Hematopoietic multipotent progenitor cell treated with erythropoietin and hydrocortisone succinate and interleukin-3 and kit ligand, for 6 days (in vitro differentiated cells): ENCODE data around the gene GRM7.

Experiments
- DNase-seq: peaks from one replicate; pipeline ENCODE4 v3.0.0-alpha.2; 2015

GRM7 gene

GRCh38 chr3:7160689-7161088, 299.8 kb downstream of the GRM7 start:
- DNase-seq, result no peak

GRCh38 chr3:7166460-7166859, 305.5 kb downstream of the GRM7 start:
- no peak for DNase-seq

- no peak for DNase-seq
Observed at GRCh38 chr3:7171493-7171892, 310.6 kb downstream of the GRM7 start.

DNA sequence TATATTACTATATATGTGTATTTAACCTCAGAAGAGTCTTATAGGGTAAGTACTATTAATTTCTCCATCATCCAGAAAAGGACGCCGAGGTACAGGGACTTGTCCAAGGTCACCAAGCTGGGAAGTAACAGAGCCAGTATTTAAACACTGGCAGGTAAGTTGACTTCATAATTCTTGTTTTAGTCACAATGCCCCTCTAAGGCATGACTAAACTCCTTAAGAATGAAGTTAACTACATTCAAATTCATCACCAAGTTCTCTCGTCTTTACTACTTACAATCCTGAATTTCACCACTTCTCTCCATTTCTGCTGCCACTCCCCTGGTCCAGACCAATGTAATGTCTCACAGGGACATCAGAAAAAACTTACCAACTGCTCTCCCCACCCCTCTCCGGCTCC, 312.1 kb downstream of the GRM7 start:
- no peak for DNase-seq

GRCh38 chr3:7188551-7188950, 327.6 kb downstream of the GRM7 start:
- DNase-seq, result no peak

GRCh38 chr3:7190095-7190494, 329.2 kb downstream of the GRM7 start:
- DNase-seq, result no peak

DNA sequence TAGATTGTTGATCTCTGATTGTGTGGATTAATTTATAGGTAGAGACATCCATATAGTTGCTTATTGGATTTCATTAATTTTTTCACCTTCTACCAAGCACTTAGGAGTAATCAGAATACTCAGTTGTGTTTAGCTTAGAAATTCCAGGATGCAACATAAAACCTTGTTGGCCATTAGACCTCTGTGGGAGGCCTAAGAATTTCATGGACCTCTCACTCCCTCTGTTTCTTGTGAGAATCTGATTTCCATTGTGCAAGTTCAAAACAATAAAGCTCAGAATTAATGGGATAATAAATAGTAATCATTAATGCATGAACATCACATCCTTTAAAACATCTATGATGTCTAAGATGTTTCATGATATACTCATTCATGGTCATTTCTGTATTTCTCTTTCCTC, 332.4 kb downstream of the GRM7 start:
- no peak for DNase-seq

DNA sequence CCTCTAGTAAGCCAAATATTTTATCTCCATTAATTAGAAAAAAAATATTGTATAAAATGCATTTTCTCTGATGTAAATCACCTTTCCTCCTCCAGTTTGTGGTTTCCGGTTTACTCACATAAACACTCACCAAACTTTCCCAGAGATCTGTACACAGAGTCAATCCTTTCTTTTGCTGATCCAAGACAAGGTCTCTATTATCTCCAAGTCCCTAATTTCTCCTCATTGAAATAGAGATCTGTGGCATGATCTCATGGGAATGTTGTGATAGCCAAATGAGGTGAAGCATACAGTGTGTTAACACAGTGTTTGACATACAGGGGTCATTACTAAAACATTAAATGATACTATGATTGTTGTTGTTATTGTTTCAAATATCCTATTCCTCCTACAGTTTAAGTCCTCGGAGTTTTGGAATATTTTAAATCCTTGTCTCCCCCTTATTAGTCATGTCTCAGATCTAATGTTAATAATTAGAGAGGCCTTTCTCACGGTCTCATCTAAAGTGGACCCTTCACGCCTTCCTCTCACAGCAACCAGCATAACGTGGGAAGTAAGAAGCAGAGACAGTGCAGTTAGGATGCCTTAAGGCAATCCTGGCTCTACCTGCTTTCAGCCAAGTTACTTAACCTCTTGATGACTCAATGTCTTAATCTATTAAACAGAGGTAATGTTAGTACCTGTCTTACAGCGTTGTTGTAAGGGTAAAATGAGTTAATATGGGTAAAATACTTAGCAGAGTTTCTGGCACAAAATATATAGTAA, 333.3 kb downstream of the GRM7 start:
- DNase-seq, result no peak

GRCh38 chr3:7195934-7196333, 335.0 kb downstream of the GRM7 start:
- no peak for DNase-seq

GRCh38 chr3:7201784-7202183, 340.9 kb downstream of the GRM7 start:
- no peak for DNase-seq

- no peak for DNase-seq
Observed at GRCh38 chr3:7203969-7204847, 343.3 kb downstream of the GRM7 start.

- DNase-seq, result no peak
Observed at GRCh38 chr3:7204848-7205156, 343.9 kb downstream of the GRM7 start.

GRCh38 chr3:7205535-7205934, 344.6 kb downstream of the GRM7 start:
- DNase-seq, result no peak

GRCh38 chr3:7205962-7206361, 345.0 kb downstream of the GRM7 start:
- DNase-seq, result peak; percentile 5

GRCh38 chr3:7207125-7207524, 346.2 kb downstream of the GRM7 start:
- no peak for DNase-seq

GRCh38 chr3:7207928-7208327, 347.0 kb downstream of the GRM7 start:
- DNase-seq, result no peak

GRCh38 chr3:7209098-7209497, 348.2 kb downstream of the GRM7 start:
- DNase-seq, result no peak

DNA sequence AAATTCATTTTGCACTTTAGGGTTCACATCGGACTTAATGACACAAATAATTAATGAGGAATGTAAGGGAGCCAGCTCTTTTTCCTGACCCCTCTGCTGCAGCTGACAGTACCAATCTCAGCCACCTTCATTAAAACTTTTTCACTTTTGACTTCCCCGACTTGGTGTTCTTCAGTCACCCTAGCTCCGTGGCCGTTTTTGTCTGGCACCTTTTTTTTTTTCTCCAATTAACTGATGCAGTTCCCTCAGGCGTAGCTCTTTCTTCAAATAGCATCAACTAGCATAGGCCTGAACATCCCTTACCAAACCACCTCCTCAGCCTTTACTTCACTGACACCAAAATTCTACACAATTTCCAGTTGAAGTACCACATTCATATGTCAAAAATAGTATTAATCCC, 350.8 kb downstream of the GRM7 start:
- DNase-seq, result no peak

- no peak for DNase-seq
Observed at GRCh38 chr3:7215706-7216105, 354.8 kb downstream of the GRM7 start.

- DNase-seq, result no peak
Observed at GRCh38 chr3:7226393-7226792, 365.5 kb downstream of the GRM7 start.

DNA sequence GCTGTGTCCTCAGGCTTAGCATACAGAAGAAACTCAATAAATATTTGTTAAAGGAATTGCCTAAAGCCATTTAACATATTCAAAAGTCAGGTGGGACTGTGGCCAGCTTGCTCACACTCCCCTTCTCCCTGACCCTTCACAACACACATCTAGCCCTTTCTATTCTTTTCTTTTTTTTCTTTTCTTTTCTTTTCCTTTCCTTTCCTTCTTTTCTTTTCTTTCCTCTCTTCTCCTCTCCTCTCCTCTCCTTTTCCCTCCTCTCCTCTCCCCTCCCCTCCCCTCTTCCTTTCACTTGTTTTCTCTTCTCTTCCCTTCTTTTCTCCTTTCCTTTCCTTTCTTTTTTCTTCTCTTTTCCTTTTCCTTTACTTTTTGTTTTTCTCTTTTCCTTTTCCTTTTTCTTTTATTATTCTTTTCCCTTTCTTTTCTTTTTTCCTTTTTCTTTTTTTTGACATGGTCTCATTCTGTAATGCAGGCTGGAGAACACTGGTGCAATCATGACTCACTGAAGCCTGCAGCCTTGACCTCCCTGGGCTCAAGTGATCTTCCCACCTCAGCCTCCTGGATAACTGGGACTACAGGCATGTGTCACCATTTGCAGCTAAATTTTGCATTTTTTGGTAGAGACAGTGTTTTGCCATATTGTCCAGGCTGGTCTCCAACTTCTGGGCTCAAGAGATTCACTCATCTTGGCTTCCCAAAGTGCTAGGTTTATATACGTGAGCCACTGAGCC, 377.8 kb downstream of the GRM7 start:
- DNase-seq, result no peak

GRCh38 chr3:7241584-7242302, 380.8 kb downstream of the GRM7 start:
- DNase-seq, result no peak

DNA sequence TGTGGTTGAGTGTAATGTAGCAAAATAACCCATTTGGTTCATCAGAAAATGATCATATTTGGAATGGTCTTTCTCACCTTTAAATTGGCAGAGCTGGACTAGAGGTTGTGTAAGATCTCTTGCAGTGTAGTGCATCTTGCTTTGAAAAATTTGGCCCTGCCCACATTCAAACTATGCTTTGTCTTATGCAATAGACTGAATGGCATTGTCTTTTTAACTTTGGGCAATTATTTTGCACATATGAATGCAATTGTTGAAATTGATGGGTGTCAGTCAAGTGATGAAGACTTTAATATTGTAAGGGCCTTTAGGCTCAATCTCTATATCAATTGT, 381.4 kb downstream of the GRM7 start:
- no peak for DNase-seq
